Measurements from ENCODE around the gene CCBE1.

Gene CCBE1

DNA sequence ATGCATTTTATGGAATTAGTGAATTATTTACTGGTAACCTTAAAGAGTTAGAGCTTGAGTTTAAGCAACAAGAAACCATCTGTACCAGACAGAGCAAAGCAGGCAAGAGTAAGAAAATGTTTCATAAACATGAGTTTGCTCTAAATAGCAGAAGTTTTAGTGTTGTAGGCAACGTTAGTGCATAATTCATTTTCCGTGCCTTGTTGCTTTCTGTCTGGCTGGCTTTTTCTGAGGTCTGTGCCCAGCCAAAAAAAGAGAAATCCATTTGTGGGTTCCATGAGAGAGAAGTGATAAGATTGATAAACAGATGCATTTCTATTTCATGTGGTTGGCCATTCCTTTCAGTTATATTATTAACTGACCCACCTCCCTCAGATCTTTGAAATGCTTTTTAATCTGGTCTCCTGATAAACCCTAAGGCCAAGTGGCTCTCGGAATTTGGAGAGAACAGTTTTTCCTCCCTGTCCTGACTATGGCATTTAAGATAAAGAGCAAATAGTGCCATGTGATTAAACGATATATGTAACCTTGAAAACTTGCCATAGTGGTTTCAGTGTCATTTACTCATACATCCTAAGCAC lies 198.6 kb downstream of the CCBE1 start:
- no peak overlapping the region for H3K4me3 ChIP-seq (ENCODE audit: extremely low read depth, insufficient read depth, low read length, poor library complexity, severe bottlenecking)
- 88 to 95% methylated on average over 2 of the region's 4 CpGs for WGBS, 2 experiments (ENCODE audit: insufficient coverage in 2 of 2)

GRCh38 chr18:59492756-59493421 lies 204.3 kb downstream of the CCBE1 start:
- Histone ChIP-seq H3K27ac (ENCODE audit: low read depth, low read length, severe bottlenecking) (no peak overlapping the region), H3K4me3 (ENCODE audit: extremely low read depth, insufficient read depth, low read length, poor library complexity, severe bottlenecking) (no peak overlapping the region), H3K4me1 (ENCODE audit: control insufficient read depth, insufficient read depth, low read length, poor library complexity, severe bottlenecking) (no peaks in the 10 kb centered on the region), H3K9me3 (ENCODE audit: control insufficient read depth, low read length) (no peaks in the 10 kb centered on the region), H3K36me3 (ENCODE audit: control insufficient read depth, insufficient read depth, low read length) (no peaks in the 10 kb centered on the region)
- WGBS, 2 experiments (ENCODE audit: insufficient coverage in 2 of 2): 80 to 88% methylated on average over 1 of the region's 4 CpGs

More for the DNA sequence above, 198.6 kb downstream of the CCBE1 start:
- peaks cover 5% of the 10 kb centered on the region for H3K9me3 ChIP-seq (ENCODE audit: control insufficient read depth, low read length)
- no peaks in the 10 kb centered on the region for H3K36me3 ChIP-seq (ENCODE audit: control insufficient read depth, insufficient read depth, low read length)
- H3K4me1 ChIP-seq (ENCODE audit: control insufficient read depth, insufficient read depth, low read length, poor library complexity, severe bottlenecking): peaks cover 7% of the 10 kb centered on the region
- no peak overlapping the region for H3K27ac ChIP-seq (ENCODE audit: low read depth, low read length, severe bottlenecking)

GRCh38 chr18:59488899-59489298 lies 208.3 kb downstream of the CCBE1 start:
- Histone ChIP-seq H3K4me3 (ENCODE audit: extremely low read depth, insufficient read depth, low read length, poor library complexity, severe bottlenecking) (no peak overlapping the region), H3K36me3 (ENCODE audit: control insufficient read depth, insufficient read depth, low read length) (no peaks in the 10 kb centered on the region), H3K9me3 (ENCODE audit: control insufficient read depth, low read length) (no peaks in the 10 kb centered on the region), H3K4me1 (ENCODE audit: control insufficient read depth, insufficient read depth, low read length, poor library complexity, severe bottlenecking) (no peaks in the 10 kb centered on the region), H3K27ac (ENCODE audit: low read depth, low read length, severe bottlenecking) (no peak overlapping the region)
- WGBS, 2 experiments (ENCODE audit: insufficient coverage in 2 of 2): 92 to 100% methylated on average over 1 to 2 of the region's 2 CpGs

GRCh38 chr18:59485382-59485781 lies 211.8 kb downstream of the CCBE1 start:
- no peaks in the 10 kb centered on the region for H3K9me3 ChIP-seq (ENCODE audit: control insufficient read depth, low read length)
- no peaks in the 10 kb centered on the region for H3K36me3 ChIP-seq (ENCODE audit: control insufficient read depth, insufficient read depth, low read length)
- 78 to 81% methylated on average over 4 of the region's 5 CpGs for WGBS, 2 experiments (ENCODE audit: insufficient coverage in 2 of 2)
- H3K4me1 ChIP-seq (ENCODE audit: control insufficient read depth, insufficient read depth, low read length, poor library complexity, severe bottlenecking): no peaks in the 10 kb centered on the region
- no peak overlapping the region for H3K27ac ChIP-seq (ENCODE audit: low read depth, low read length, severe bottlenecking)
- H3K4me3 ChIP-seq (ENCODE audit: extremely low read depth, insufficient read depth, low read length, poor library complexity, severe bottlenecking): no peak overlapping the region

GRCh38 chr18:59484561-59485328 lies 212.5 kb downstream of the CCBE1 start:
- Histone ChIP-seq H3K36me3 (ENCODE audit: control insufficient read depth, insufficient read depth, low read length) (no peaks in the 10 kb centered on the region), H3K27ac (ENCODE audit: low read depth, low read length, severe bottlenecking) (no peak overlapping the region), H3K4me1 (ENCODE audit: control insufficient read depth, insufficient read depth, low read length, poor library complexity, severe bottlenecking) (no peaks in the 10 kb centered on the region), H3K4me3 (ENCODE audit: extremely low read depth, insufficient read depth, low read length, poor library complexity, severe bottlenecking) (no peak overlapping the region), H3K9me3 (ENCODE audit: control insufficient read depth, low read length) (no peaks in the 10 kb centered on the region)
- WGBS, 2 experiments (ENCODE audit: insufficient coverage in 2 of 2): 50 to 100% methylated on average over 1 to 2 of the region's 8 CpGs

GRCh38 chr18:59484131-59484530 lies 213.1 kb downstream of the CCBE1 start:
- no peak overlapping the region for H3K27ac ChIP-seq (ENCODE audit: low read depth, low read length, severe bottlenecking)
- WGBS, 2 experiments (ENCODE audit: insufficient coverage in 2 of 2): 100% methylated on average over 1 of the region's 4 CpGs; no CpG with 5 or more reads in 1 of the 2 experiments
- no peaks in the 10 kb centered on the region for H3K36me3 ChIP-seq (ENCODE audit: control insufficient read depth, insufficient read depth, low read length)
- H3K9me3 ChIP-seq (ENCODE audit: control insufficient read depth, low read length): no peaks in the 10 kb centered on the region
- H3K4me1 ChIP-seq (ENCODE audit: control insufficient read depth, insufficient read depth, low read length, poor library complexity, severe bottlenecking): no peaks in the 10 kb centered on the region
- H3K4me3 ChIP-seq (ENCODE audit: extremely low read depth, insufficient read depth, low read length, poor library complexity, severe bottlenecking): no peak overlapping the region

- Histone ChIP-seq H3K4me3 (ENCODE audit: extremely low read depth, insufficient read depth, low read length, poor library complexity, severe bottlenecking) (no peak overlapping the region), H3K4me1 (ENCODE audit: control insufficient read depth, insufficient read depth, low read length, poor library complexity, severe bottlenecking) (no peaks in the 10 kb centered on the region), H3K36me3 (ENCODE audit: control insufficient read depth, insufficient read depth, low read length) (no peaks in the 10 kb centered on the region), H3K9me3 (ENCODE audit: control insufficient read depth, low read length) (no peaks in the 10 kb centered on the region), H3K27ac (ENCODE audit: low read depth, low read length, severe bottlenecking) (no peak overlapping the region)
- WGBS, 2 experiments (ENCODE audit: insufficient coverage in 2 of 2): 81% methylated on average over 2 of the region's 3 CpGs; no CpG with 5 or more reads in 1 of the 2 experiments
Observed at GRCh38 chr18:59481436-59481835, 215.8 kb downstream of the CCBE1 start.

DNA sequence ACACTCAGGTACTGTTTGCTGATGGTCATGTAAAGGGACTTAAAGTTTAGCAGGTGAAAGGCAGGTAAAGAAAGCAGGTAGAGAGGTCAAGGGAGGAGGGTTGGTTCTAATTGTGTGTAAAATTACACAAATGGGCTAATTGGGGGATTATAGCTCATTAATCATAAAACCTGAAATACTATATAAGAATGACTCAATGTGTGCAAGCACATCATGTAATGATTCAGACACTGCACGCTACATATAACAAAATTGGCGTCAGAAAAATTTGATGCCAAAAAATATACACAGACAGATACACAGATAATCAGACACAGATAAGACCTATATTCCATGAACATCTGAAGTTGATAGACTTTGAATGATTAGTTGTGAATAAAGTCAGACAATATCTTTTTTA lies 217.4 kb downstream of the CCBE1 start:
- WGBS, 2 experiments (ENCODE audit: insufficient coverage in 2 of 2): no CpG with 5 or more reads among the region's 2 CpGs
- H3K4me3 ChIP-seq (ENCODE audit: extremely low read depth, insufficient read depth, low read length, poor library complexity, severe bottlenecking): no peak overlapping the region
- H3K36me3 ChIP-seq (ENCODE audit: control insufficient read depth, insufficient read depth, low read length): no peaks in the 10 kb centered on the region
- no peaks in the 10 kb centered on the region for H3K4me1 ChIP-seq (ENCODE audit: control insufficient read depth, insufficient read depth, low read length, poor library complexity, severe bottlenecking)
- no peak overlapping the region for H3K27ac ChIP-seq (ENCODE audit: low read depth, low read length, severe bottlenecking)
- no peaks in the 10 kb centered on the region for H3K9me3 ChIP-seq (ENCODE audit: control insufficient read depth, low read length)

- no peaks in the 10 kb centered on the region for H3K4me1 ChIP-seq (ENCODE audit: control insufficient read depth, insufficient read depth, low read length, poor library complexity, severe bottlenecking)
- 67 to 93% methylated on average over 2 of the region's 3 CpGs for WGBS, 2 experiments (ENCODE audit: insufficient coverage in 2 of 2)
- no peak overlapping the region for H3K27ac ChIP-seq (ENCODE audit: low read depth, low read length, severe bottlenecking)
- H3K36me3 ChIP-seq (ENCODE audit: control insufficient read depth, insufficient read depth, low read length): no peaks in the 10 kb centered on the region
- H3K4me3 ChIP-seq (ENCODE audit: extremely low read depth, insufficient read depth, low read length, poor library complexity, severe bottlenecking): no peak overlapping the region
- H3K9me3 ChIP-seq (ENCODE audit: control insufficient read depth, low read length): no peaks in the 10 kb centered on the region
Observed at GRCh38 chr18:59478591-59478990, 218.6 kb downstream of the CCBE1 start.

- Histone ChIP-seq H3K4me1 (ENCODE audit: control insufficient read depth, insufficient read depth, low read length, poor library complexity, severe bottlenecking) (no peaks in the 10 kb centered on the region), H3K4me3 (ENCODE audit: extremely low read depth, insufficient read depth, low read length, poor library complexity, severe bottlenecking) (no peak overlapping the region), H3K36me3 (ENCODE audit: control insufficient read depth, insufficient read depth, low read length) (no peaks in the 10 kb centered on the region), H3K27ac (ENCODE audit: low read depth, low read length, severe bottlenecking) (no peak overlapping the region), H3K9me3 (ENCODE audit: control insufficient read depth, low read length) (no peaks in the 10 kb centered on the region)
- 67 to 100% methylated on average over 1 of the region's 2 CpGs for WGBS, 2 experiments (ENCODE audit: insufficient coverage in 2 of 2)
Observed at GRCh38 chr18:59477849-59478248, 219.4 kb downstream of the CCBE1 start.

Data from mesodermal cell (in vitro differentiated cells).